ENCODE measurements around the gene HSPB6. TPM values are rescaled to one million over a fixed set of nuclear protein-coding genes. Genes with fewer than 3 reads are reported as not detected.

The HSPB6 gene
- total RNA-seq, 2 donors from 2014 or later: 210 to 251 TPM

GRCh38 chr19:35787227-35787799 lies 30.5 kb upstream of the HSPB6 start:
- DNase-seq (no peak), ATAC-seq (no peak)
- intact Hi-C loops (cut with DNase I): no loop called here

GRCh38 chr19:35786299-35787160 lies 29.7 kb upstream of the HSPB6 start:
- intact Hi-C loops (cut with DNase I): no loop called here
- no peak for ATAC-seq
- no peak for DNase-seq

- DNase-seq: no peak
- intact Hi-C loops (cut with DNase I): no loop called here
- ATAC-seq: no peak
These were observed 28.5 kb upstream of the HSPB6 start for GRCh38 chr19:35785339-35785627.

- intact Hi-C loops (cut with DNase I): no loop called here
- ATAC-seq: no peak
- no peak for DNase-seq
These were observed 27.9 kb upstream of the HSPB6 start for GRCh38 chr19:35784503-35785338.

GRCh38 chr19:35783469-35784434 lies 26.9 kb upstream of the HSPB6 start:
- intact Hi-C loops (cut with DNase I): no loop called here
- DNase-seq (no peak), ATAC-seq (no peak)

GRCh38 chr19:35782589-35782988 lies 25.8 kb upstream of the HSPB6 start:
- DNase-seq (no peak), ATAC-seq (no peak)
- intact Hi-C loops (cut with DNase I): no loop called here

- ATAC-seq: no peak
- DNase-seq: no peak
- intact Hi-C loops (cut with DNase I): no loop called here
These were observed 24.8 kb upstream of the HSPB6 start for GRCh38 chr19:35781650-35782049.

GRCh38 chr19:35780717-35781116 lies 23.9 kb upstream of the HSPB6 start:
- intact Hi-C loops (cut with DNase I): no loop called here
- no peak for ATAC-seq

GRCh38 chr19:35780058-35780457 lies 23.2 kb upstream of the HSPB6 start:
- ATAC-seq: no peak
- intact Hi-C loops (cut with DNase I): no loop called here
- no peak for DNase-seq

More at GRCh38 chr19:35780717-35781116, 23.9 kb upstream of the HSPB6 start:
- DNase-seq: no peak

- DNase-seq: no peak
- intact Hi-C loops (cut with DNase I): loop anchor here in 1 of 2 donors (10.0 kb wide), 1 partner anchor 156 kb away; the partner anchor contains the start of gene LRFN3
- ATAC-seq: no peak
These were observed 22.2 kb upstream of the HSPB6 start for GRCh38 chr19:35779033-35779432.

- no peak for ATAC-seq
- no peak for DNase-seq
- intact Hi-C loops (cut with DNase I): loop anchor here in 1 of 2 donors (10.0 kb wide), 1 partner anchor 157 kb away; the partner anchor contains the start of gene LRFN3
These were observed 21.1 kb upstream of the HSPB6 start for GRCh38 chr19:35777961-35778360.

GRCh38 chr19:35777086-35777841 lies 20.4 kb upstream of the HSPB6 start:
- DNase-seq: no peak
- intact Hi-C loops (cut with DNase I): loop anchor here in 1 of 2 donors (10.0 kb wide), 1 partner anchor 158 kb away; the partner anchor contains the start of gene LRFN3
- ATAC-seq: no peak

GRCh38 chr19:35776102-35776788 lies 19.4 kb upstream of the HSPB6 start:
- ATAC-seq: no peak
- no peak for DNase-seq
- intact Hi-C loops (cut with DNase I): loop anchor here in 1 of 2 donors (10.0 kb wide), 1 partner anchor 159 kb away; the partner anchor contains the start of gene LRFN3

GRCh38 chr19:35775298-35776101 lies 18.7 kb upstream of the HSPB6 start, which contains the start of gene ARHGAP33:
TSS of gene ARHGAP33 (plus strand) at chr19:35775564. CDS start at chr19:35775659, 95 bp downstream.
- intact Hi-C loops (cut with DNase I): loop anchor here in 1 of 2 donors (10.0 kb wide), 1 partner anchor 159 kb away; the partner anchor contains the start of gene LRFN3
- ATAC-seq (peak; percentile 99 to 100), DNase-seq (peak; percentile 100)

GRCh38 chr19:35775046-35775297 lies 18.1 kb upstream of the HSPB6 start:
- intact Hi-C loops (cut with DNase I): loop anchor here in 1 of 2 donors (10.0 kb wide), 1 partner anchor 160 kb away; the partner anchor contains the start of gene LRFN3
- peak; percentile 2 to 4 for ATAC-seq

GRCh38 chr19:35774274-35775045 lies 17.6 kb upstream of the HSPB6 start:
- DNase-seq (no peak), ATAC-seq (no peak)
- intact Hi-C loops (cut with DNase I): loop anchor here in 1 of 2 donors (10.0 kb wide), 1 partner anchor 160 kb away; the partner anchor contains the start of gene LRFN3

More at GRCh38 chr19:35775046-35775297, 18.1 kb upstream of the HSPB6 start:
- no peak for DNase-seq
